ENCODE results near the gene GPC5. TPM values are rescaled to one million over a fixed set of nuclear protein-coding genes. Genes with fewer than 3 reads are reported as not detected.

GPC5 gene
- total RNA-seq, 1 donor from 2014 or later, result 8.7 TPM

- ATAC-seq (no peak), DNase-seq (no peak)
- Histone ChIP-seq H3K27me3 (ENCODE audit: low read depth) (no peaks in the 10 kb centered on the region), H3K9me3 (no peaks in the 10 kb centered on the region), H3K4me1 (peaks cover 6% of the 10 kb centered on the region), H3K4me3 (no peak overlapping the region), H3K27ac (no peak overlapping the region), H3K36me3 (no peaks in the 10 kb centered on the region)
- TF ChIP-seq CTCF (IDR thresholded peaks at IDR 0.05), result no peak
- intact Hi-C loops (cut with DNase I), result no loop called here
Observed at GRCh38 chr13:91362908-91363307, 35.5 kb upstream of the GPC5 start.

GRCh38 chr13:91368101-91368500 is 30.3 kb upstream of the GPC5 start:
- DNase-seq, result no peak
- no peaks in the 10 kb centered on the region for H3K27me3 ChIP-seq (ENCODE audit: low read depth)
- H3K4me3 ChIP-seq, result no peak overlapping the region
- H3K4me1 ChIP-seq, result no peaks in the 10 kb centered on the region
- TF ChIP-seq CTCF (IDR thresholded peaks at IDR 0.05), result no peak
- no peaks in the 10 kb centered on the region for H3K9me3 ChIP-seq
- H3K36me3 ChIP-seq, result no peaks in the 10 kb centered on the region
- ATAC-seq, result no peak
- intact Hi-C loops (cut with DNase I), result no loop called here
- no peak overlapping the region for H3K27ac ChIP-seq

- no peaks in the 10 kb centered on the region for H3K36me3 ChIP-seq
- DNase-seq (no peak), ATAC-seq (no peak)
- no peaks in the 10 kb centered on the region for H3K4me1 ChIP-seq
- H3K27ac ChIP-seq, result no peak overlapping the region
- no peaks in the 10 kb centered on the region for H3K27me3 ChIP-seq (ENCODE audit: low read depth)
- H3K4me3 ChIP-seq, result no peak overlapping the region
- no peak for TF ChIP-seq CTCF (IDR thresholded peaks at IDR 0.05)
- H3K9me3 ChIP-seq, result no peaks in the 10 kb centered on the region
- intact Hi-C loops (cut with DNase I), result no loop called here
Observed at GRCh38 chr13:91368676-91369440, 29.6 kb upstream of the GPC5 start.

GRCh38 chr13:91369441-91369831 is 29.0 kb upstream of the GPC5 start:
- Histone ChIP-seq H3K36me3 (no peaks in the 10 kb centered on the region), H3K4me3 (no peak overlapping the region), H3K27ac (no peak overlapping the region), H3K9me3 (no peaks in the 10 kb centered on the region), H3K4me1 (no peaks in the 10 kb centered on the region), H3K27me3 (ENCODE audit: low read depth) (no peaks in the 10 kb centered on the region)
- intact Hi-C loops (cut with DNase I), result no loop called here
- ATAC-seq (no peak), DNase-seq (no peak)
- TF ChIP-seq CTCF (IDR thresholded peaks at IDR 0.05), result no peak

GRCh38 chr13:91370501-91370900 is 27.9 kb upstream of the GPC5 start:
- ATAC-seq, result no peak
- H3K27me3 ChIP-seq (ENCODE audit: low read depth), result no peaks in the 10 kb centered on the region
- intact Hi-C loops (cut with DNase I), result no loop called here

More at GRCh38 chr13:91370501-91370900, 27.9 kb upstream of the GPC5 start:
- no peak for TF ChIP-seq CTCF (IDR thresholded peaks at IDR 0.05)
- Histone ChIP-seq H3K4me3 (no peak overlapping the region), H3K36me3 (no peaks in the 10 kb centered on the region), H3K4me1 (no peaks in the 10 kb centered on the region), H3K9me3 (no peaks in the 10 kb centered on the region), H3K27ac (no peak overlapping the region)
- DNase-seq, result no peak
